ENCODE data around the gene MISP.

DNA sequence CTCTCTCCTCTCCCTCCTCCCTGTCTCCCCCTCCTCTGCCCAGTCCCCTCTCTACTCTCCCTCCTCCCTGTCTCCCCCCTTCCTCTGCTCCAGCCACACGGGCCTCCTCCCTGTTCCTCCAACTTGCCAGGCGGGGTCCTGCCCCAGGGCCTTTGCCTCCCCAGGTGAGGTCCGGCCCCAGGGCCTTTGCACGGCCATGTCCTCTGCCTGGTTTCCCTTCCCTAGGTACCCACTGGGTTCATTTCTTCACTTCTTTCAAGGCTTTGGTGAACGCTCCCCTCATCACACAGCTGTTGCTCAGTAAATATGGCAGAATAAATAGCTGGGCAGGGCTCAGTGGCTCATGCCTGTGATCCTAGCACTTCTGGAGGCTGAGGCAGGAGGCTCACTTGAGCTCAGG lies 21.2 kb downstream of the MISP start:
- TF ChIP-seq, protein P1, sequence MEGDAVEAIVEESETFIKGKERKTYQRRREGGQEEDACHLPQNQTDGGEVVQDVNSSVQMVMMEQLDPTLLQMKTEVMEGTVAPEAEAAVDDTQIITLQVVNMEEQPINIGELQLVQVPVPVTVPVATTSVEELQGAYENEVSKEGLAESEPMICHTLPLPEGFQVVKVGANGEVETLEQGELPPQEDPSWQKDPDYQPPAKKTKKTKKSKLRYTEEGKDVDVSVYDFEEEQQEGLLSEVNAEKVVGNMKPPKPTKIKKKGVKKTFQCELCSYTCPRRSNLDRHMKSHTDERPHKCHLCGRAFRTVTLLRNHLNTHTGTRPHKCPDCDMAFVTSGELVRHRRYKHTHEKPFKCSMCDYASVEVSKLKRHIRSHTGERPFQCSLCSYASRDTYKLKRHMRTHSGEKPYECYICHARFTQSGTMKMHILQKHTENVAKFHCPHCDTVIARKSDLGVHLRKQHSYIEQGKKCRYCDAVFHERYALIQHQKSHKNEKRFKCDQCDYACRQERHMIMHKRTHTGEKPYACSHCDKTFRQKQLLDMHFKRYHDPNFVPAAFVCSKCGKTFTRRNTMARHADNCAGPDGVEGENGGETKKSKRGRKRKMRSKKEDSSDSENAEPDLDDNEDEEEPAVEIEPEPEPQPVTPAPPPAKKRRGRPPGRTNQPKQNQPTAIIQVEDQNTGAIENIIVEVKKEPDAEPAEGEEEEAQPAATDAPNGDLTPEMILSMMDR (IDR thresholded peaks at IDR 0.05) = no peak
- TF ChIP-seq POLR2A (IDR thresholded peaks at IDR 0.05) = no peak
- no peak for TF ChIP-seq POLR2AphosphoS5 (IDR thresholded peaks at IDR 0.05)

Measured in breast epithelium (tissue), 3 donors.